ENCODE measurements around the gene MAMDC2.

The MAMDC2 gene, protein sequence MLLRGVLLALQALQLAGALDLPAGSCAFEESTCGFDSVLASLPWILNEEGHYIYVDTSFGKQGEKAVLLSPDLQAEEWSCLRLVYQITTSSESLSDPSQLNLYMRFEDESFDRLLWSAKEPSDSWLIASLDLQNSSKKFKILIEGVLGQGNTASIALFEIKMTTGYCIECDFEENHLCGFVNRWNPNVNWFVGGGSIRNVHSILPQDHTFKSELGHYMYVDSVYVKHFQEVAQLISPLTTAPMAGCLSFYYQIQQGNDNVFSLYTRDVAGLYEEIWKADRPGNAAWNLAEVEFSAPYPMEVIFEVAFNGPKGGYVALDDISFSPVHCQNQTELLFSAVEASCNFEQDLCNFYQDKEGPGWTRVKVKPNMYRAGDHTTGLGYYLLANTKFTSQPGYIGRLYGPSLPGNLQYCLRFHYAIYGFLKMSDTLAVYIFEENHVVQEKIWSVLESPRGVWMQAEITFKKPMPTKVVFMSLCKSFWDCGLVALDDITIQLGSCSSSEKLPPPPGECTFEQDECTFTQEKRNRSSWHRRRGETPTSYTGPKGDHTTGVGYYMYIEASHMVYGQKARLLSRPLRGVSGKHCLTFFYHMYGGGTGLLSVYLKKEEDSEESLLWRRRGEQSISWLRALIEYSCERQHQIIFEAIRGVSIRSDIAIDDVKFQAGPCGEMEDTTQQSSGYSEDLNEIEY

GRCh38 chr9:70043689-70044489, at the start of gene MAMDC2:
MAMDC2 (plus strand) TSS chr9:70043848; CDS start chr9:70044198, 350 bp downstream.
- no peak for DNase-seq

GRCh38 chr9:69995846-69996245, 47.8 kb upstream of the MAMDC2 start:
- no peak for DNase-seq

DNA sequence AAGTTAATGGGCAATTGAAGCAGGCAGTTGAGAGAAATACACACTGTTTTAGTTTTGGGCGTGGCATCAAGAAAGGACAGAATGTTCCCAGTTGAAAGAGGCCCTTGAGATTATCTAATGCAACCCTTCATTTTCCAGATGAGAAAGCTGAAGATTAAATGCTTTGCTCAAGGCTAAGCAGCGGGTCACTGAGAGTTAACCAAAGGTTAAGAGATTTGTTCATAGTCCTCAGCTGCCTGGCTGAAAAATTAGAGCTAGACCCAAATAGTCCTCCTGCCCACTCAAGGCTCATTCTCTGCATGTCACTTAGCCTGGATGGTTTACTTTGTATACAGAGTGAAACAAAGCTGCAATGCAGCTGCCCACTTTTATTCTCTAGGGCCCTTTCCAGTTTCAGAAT, 46.7 kb upstream of the MAMDC2 start:
- DNase-seq, result no peak

GRCh38 chr9:69997524-69997923, 46.1 kb upstream of the MAMDC2 start:
- DNase-seq, result no peak

DNA sequence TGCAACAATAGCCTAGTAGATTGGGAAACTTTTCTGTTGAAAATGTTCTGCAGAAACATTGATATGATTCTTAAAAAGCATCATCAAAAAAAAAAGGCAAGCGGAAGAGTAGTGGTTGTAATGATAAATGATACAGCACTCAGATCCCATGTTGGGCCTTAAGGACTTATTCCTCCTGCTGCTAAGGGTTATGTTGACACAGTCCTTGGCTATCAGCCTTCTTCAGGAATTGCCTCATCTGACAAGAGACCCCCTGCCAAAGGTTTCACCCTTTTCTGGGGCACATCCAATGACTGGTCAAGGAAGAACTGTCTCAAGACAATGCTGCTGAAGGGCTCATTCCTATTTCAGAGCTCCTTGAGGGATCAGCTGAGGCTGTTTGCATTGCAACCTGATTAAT, 44.3 kb upstream of the MAMDC2 start:
- DNase-seq, result no peak

DNA sequence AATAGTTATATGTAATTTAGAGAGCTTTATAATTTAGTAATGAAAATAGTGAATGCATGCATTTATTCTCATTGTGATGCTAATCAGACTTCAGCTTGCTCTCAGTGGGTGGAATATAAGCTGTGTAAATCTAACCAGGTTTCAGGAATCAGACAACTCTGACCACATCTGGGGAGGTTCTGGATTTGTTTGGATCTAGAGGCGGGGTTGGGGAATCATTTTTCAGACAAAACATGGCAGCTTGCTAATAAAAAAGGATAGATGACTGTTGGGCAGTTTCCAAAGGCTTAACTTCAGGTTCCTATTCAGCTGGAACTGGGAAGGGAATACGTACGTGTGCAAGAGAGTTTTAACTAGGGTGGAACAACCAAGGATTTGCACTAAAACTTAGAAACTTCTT, 43.2 kb upstream of the MAMDC2 start:
- no peak for DNase-seq

DNA sequence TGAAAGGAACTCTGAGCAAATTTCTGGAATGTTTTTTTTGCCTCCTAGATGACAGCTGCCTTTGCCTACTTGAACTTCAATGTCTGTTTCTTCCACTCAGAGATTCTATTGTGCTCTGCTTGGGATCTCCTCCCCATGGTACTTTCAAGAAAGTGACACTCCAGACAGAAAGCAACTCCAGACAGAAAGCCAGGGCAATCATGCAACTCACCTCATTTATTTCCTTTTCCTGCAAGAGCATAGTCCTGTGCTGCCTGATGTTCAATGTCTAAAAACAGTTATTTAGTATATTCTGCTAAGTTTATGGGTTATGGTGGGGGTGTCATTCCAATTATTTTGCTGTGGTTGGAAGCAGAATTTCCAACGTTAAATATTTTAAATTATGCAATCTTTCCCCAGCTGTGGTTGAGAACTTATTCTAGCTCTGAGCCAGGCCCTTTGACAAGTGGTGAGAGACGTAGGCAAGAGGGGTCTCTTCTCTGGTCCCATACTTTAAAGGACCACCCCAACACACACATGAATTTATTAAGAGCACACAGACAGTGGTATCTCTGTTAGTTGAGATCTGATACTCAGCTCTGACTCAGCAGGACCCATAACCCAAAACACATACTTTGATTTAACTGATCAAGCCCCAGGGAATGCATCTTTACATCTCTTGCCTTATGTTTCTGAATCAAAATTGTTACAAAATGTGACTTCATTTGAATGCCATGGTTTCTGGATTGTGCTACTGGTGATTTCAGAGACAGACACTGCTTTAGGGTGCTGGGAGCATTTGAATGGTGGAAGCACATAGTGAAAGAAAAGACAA, 39.5 kb upstream of the MAMDC2 start:
- no peak for DNase-seq

DNA sequence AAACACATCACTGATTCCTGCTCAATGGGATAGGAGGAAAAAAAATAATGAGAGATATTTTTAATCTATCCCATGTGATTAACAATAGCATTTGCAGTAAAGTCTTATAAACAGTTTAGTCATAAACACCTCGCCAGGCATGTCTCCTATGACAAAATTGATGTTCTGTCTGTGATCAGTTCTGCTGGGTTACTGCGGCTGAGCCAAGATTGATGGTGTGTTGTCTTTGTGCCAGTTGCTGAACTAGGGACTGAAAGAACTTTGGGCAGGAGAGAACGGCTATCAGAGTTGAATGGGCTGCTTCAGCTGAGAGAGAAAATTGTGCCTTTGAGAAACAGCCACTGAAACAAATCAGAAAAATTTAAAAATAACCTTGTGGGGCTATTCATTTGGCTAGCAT, 37.3 kb upstream of the MAMDC2 start:
- DNase-seq, result no peak

GRCh38 chr9:70007831-70008230, 35.8 kb upstream of the MAMDC2 start:
- no peak for DNase-seq

GRCh38 chr9:70010015-70010414, 33.6 kb upstream of the MAMDC2 start:
- no peak for DNase-seq

- no peak for DNase-seq
Observed at GRCh38 chr9:70011366-70011765, 32.3 kb upstream of the MAMDC2 start.

DNA sequence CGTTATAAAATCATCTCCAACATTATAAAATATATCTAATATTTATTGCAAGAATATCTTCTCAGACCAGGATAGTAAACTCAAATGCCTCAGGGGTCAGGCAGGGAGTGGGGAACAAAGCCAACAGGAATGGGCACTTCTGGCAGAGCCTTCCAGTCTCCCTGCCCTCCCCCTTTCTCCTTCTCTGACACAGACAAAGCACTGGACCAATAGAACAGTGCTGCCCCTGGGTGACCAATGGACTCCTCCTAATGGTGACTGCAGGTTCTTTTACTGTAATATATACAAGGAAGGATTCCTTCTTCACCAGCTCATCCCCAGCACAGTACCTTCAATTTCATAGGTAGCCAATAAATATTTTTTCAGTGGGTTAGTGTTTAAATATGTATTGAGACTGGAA, 31.1 kb upstream of the MAMDC2 start:
- no peak for DNase-seq

DNA sequence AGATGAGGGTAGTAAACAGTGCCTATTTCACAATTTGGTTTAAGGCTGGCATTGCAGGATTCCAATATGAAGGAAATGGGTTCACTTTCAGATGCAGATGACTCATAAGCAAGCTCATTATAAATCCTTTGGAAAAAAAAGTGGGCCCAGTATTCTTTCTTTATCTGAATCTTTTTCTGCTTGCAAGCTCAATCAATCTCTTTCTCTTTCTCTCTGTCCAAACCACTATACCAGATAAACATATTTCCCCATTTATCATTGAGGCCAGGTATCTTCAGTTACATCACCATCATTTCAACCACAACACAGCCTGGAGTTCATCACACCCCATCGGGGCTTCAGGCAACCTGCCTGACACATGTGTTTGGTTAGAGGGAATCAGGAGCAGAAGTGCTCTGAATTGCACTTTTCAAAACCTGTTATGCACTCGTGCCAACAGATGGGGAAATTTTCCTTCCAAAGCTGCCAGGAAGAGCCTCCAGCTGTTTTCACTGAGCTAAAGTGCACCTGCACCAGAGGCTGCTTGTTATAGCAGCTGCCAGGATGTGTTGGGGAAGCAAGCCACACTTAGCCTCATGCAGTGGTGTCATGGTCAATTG, 30.0 kb upstream of the MAMDC2 start:
- no peak for DNase-seq

DNA sequence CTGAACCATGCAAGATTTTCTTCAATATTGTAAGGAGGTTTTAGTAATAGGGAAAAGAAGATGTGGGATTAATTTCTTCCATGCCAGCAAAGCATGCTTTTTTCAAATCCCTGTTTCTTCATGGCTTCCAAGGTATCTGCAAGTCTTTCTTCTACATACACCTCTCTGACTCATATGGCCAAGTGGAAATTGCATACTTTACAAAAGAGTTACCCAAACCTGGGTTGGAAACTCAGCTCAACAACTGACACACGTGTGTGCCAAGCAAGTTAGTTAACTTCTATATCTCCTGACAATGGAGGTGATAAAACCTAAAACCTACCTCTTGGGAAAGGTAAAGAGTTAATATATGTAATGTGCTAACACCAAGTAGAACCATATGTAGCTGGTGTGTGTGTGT, 28.5 kb upstream of the MAMDC2 start:
- no peak for DNase-seq

GRCh38 chr9:70020217-70020616, 23.4 kb upstream of the MAMDC2 start:
- DNase-seq, result no peak

DNA sequence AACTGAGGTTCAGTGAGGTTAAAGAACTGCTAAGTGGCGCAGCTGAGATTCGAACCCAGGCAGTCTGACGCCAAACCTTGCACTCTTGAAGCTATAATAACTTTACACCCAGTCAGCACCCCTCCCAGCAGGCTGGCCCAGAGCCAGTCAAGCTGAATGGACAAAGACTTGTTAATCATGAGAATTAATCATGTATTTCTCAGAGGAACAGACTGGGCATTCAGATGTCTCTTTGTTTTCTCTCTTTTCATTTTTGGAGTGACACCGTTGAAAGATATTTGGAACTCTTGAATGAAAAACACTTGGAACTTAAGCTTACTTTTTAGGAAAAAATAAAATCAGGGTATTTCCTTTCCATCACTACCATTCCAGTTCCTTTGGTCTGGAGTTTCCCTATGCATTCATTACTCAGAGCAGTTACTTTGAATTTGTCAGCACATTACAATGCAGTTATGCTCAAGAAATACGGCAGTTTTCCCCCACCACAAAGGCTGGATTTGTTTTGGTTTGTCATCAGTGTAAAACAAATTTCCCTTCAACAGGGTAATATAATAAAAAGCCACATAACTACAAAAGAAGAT, 22.6 kb upstream of the MAMDC2 start:
- no peak for DNase-seq

DNA sequence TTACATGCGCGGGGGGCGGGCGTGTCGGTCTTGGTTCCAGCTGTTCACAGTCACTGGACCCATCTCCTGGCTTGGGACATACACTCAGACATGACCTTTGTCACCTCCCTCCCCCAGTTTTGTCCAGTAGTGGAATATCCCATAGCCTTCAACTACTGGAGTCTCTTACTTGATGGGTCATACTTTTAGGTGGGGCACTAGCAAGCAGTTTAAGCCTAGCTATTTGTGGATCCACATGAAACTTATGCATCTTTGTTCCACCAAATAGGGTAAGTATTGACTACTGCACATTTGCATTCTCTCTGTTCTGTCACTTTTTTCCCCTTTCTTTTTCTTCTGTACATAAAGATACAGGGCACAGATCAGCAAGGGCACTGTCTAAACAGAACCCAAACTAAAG, 15.4 kb upstream of the MAMDC2 start:
- no peak for DNase-seq

- DNase-seq, result no peak
Observed at GRCh38 chr9:70030156-70030555, 13.5 kb upstream of the MAMDC2 start.

- no peak for DNase-seq
Observed at GRCh38 chr9:70031141-70031545, 12.5 kb upstream of the MAMDC2 start.

DNA sequence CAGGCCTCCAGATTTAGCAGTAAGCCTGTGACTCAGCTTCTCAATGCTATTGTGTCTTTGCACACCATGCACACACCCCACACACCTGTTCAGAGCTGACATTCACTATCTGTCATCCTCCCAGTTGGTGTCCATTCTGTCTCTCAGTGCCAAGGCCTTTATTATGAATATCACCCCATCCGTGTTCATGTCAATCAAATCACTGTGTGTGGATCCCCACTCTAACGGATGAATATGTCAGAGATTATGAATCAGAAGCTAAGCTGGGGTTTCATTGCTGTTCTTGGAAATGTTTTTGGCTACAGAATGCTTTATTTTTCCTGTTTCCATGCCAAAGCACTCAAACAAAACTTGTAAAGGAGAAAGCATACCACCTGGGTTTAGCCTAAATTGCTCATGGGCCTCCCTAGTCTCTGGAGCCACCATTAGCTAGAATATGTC, 9.4 kb upstream of the MAMDC2 start:
- no peak for DNase-seq

- DNase-seq, result no peak
Observed at GRCh38 chr9:70035691-70036090, 8.0 kb upstream of the MAMDC2 start.

DNA sequence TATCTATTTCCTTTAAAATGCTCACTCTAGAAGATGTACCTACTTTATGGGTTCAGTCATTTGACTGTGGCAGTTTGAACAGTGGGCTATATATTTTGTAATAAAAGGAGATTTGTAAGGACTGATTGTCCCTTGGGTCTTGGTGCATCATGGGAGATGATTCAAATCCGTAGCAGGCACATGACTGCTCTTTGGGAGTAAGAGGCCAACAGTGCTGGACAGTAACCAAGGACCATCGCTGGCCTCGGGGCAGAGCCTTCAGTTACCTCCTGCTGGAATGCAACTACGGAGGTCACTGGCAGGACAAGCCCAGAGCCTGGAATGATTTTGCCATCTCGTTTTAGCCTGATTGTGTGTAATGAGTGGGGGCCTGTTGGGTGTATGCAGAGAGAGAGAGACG, 7.0 kb upstream of the MAMDC2 start:
- no peak for DNase-seq
